B cell (primary cell): ENCODE data around the gene ARHGDIA. TPM values are rescaled to one million over a fixed set of nuclear protein-coding genes. Genes with fewer than 3 reads are reported as not detected.
A peak's percentile ranks its signal among the peaks of the same experiment; 100 is the strongest.

Experiments used
- ATAC-seq: fragments of 200-7000 bp; cut with Tn5 transposase; one replicate; pipeline ENCODE4 v1.10.0; 2021; ENCODE audit warnings: low read depth, mild to moderate bottlenecking, moderate number of reproducible peaks, moderate library complexity
- CTCF ChIA-PET: fragments of 350-600 bp; sonication (Branson Sonifier 250); formaldehyde crosslinking; loops from one replicate; lab custom pipeline; 2021; ENCODE audit warnings: antibody characterized with exemption, inconsistent platforms; lab: Charles Lee
- POLR2A ChIA-PET: fragments of 350-600 bp; sonication (Branson Sonifier 250); formaldehyde crosslinking; loops from one replicate; lab custom pipeline; 2021; ENCODE audit warnings: antibody characterized with exemption; lab: Charles Lee
- DNase-seq: peaks from one replicate; pipeline ENCODE4 v3.0.0; 2013
- H2AFZ ChIP-seq: 2 replicates; pipeline ENCODE4 v1.6.1; 2012; ENCODE audit warnings: mild to moderate bottlenecking, low read depth, low read length; ENCODE audit not compliant: insufficient read depth, poor library complexity, severe bottlenecking
- H3K27ac ChIP-seq, 2 donors: 1 replicate in 1 of 2; 2 replicates in 1 of 2; pipeline ENCODE4 v1.5.1; 2012 to 2013; ENCODE audit warnings: low read length in 2 of 2, mild to moderate bottlenecking in 2 of 2, moderate library complexity in 1 of 2
- H3K27me3 ChIP-seq, 4 experiments: fragments of 200-600 bp in 1 of 4; sonication (generic) in 1 of 4; replicated peaks in 1 of 4; 1 replicate in 2 of 4; 2 replicates in 2 of 4; pipeline versions ENCODE4 v1.6.1 to v1.7.0; 2013 to 2016; ENCODE audit warnings: low read length in 3 of 4, mild to moderate bottlenecking in 2 of 4, mixed read lengths in 1 of 4, moderate library complexity in 1 of 4; ENCODE audit not compliant: insufficient read depth in 4 of 4, control insufficient read depth in 3 of 4; ENCODE audit errors: control extremely low read depth in 1 of 4
- H3K36me3 ChIP-seq, 2 experiments: replicated peaks in 1 of 2; 1 replicate in 1 of 2; 2 replicates in 1 of 2; pipeline versions ENCODE4 v1.6.1 to v1.7.1; 2013; ENCODE audit warnings: low read length in 1 of 2; ENCODE audit not compliant: insufficient read depth in 2 of 2, control insufficient read depth in 1 of 2; ENCODE audit errors: control extremely low read depth in 1 of 2, extremely low read depth in 1 of 2
- H3K4me1 ChIP-seq, 2 donors: fragments of 200-600 bp in 1 of 2; sonication (generic) in 1 of 2; 1 replicate in 1 of 2; 2 replicates in 1 of 2; pipeline versions ENCODE4 v1.5.1 to v1.6.1; 2013 to 2017; ENCODE audit warnings: low read length in 2 of 2; ENCODE audit not compliant: control insufficient read depth in 2 of 2, insufficient read depth in 2 of 2
- H3K4me2 ChIP-seq: replicated peaks from 2 replicates; pipeline ENCODE3; 2012; ENCODE audit warnings: mild to moderate bottlenecking, low read depth, low read length; ENCODE audit not compliant: poor library complexity, severe bottlenecking
- H3K4me3 ChIP-seq, 5 experiments: fragments of 200-600 bp in 1 of 5; sonication (generic) in 1 of 5; 1 replicate in 3 of 5; 2 replicates in 2 of 5; pipeline versions ENCODE4 v1.5.1 to v1.7.0; 2011 to 2016; ENCODE audit warnings: low read length in 4 of 5, mild to moderate bottlenecking in 4 of 5, low read depth in 2 of 5, control low read depth in 1 of 5, moderate library complexity in 1 of 5; ENCODE audit not compliant: insufficient read depth in 1 of 5; ENCODE audit errors: control extremely low read depth in 1 of 5, extremely low read depth in 1 of 5
- H3K79me2 ChIP-seq: fragments of 200-600 bp; sonication (generic); one replicate; pipeline ENCODE4 v1.6.0; 2016; ENCODE audit warnings: low read length; ENCODE audit not compliant: control insufficient read depth, insufficient read depth
- H3K9ac ChIP-seq: fragments of 200-600 bp; sonication (generic); 2 replicates; pipeline ENCODE4 v1.6.1; 2017; ENCODE audit warnings: mild to moderate bottlenecking, low read length, moderate library complexity
- H3K9me3 ChIP-seq, 3 donors: one replicate each; pipeline versions ENCODE4 v1.6.1 to v1.7.1; 2013; ENCODE audit warnings: low read length in 2 of 3; ENCODE audit not compliant: control insufficient read depth in 2 of 3, insufficient read depth in 1 of 3; ENCODE audit errors: control extremely low read depth in 1 of 3
- H4K20me1 ChIP-seq: 2 replicates; pipeline ENCODE4 v1.6.0; 2012; ENCODE audit warnings: mild to moderate bottlenecking, low read length; ENCODE audit not compliant: insufficient read depth, control insufficient read depth, poor library complexity, severe bottlenecking
- H3K27ac Mint-ChIP-seq: one replicate; pipeline ENCODE4 v1.8.0; 2021; ENCODE audit warnings: mixed read lengths
- H3K27me3 Mint-ChIP-seq: one replicate; pipeline ENCODE4 v1.8.0; 2021; ENCODE audit warnings: mixed read lengths
- H3K4me1 Mint-ChIP-seq: one replicate; pipeline ENCODE4 v1.8.0; 2021; ENCODE audit warnings: mixed read lengths
- H3K4me3 Mint-ChIP-seq: one replicate; pipeline ENCODE4 v1.8.0; 2021; ENCODE audit warnings: mixed read lengths
- H3K9me3 Mint-ChIP-seq: one replicate; pipeline ENCODE4 v1.8.0; 2022; ENCODE audit warnings: mixed read lengths; ENCODE audit not compliant: insufficient read depth
- CTCF ChIP-seq: fragments of 200-600 bp; IDR thresholded peaks from one replicate; pipeline ENCODE4 v1.8.0; 2022; ENCODE audit warnings: antibody characterized with exemption, mild to moderate bottlenecking
- EZH2 ChIP-seq: IDR thresholded peaks from 2 replicates; pipeline ENCODE4 v1.6.1; 2012; ENCODE audit warnings: borderline replicate concordance, low read depth, mild to moderate bottlenecking, moderate library complexity, low read length; ENCODE audit not compliant: insufficient read depth, poor library complexity, severe bottlenecking
- WGBS: methylation state at CpG from one replicate; pipeline ENCODE4 v1.1.5; 2013; ENCODE audit warnings: missing lambda C conversion rate; ENCODE audit not compliant: insufficient coverage; 5-methylcytosine and 5-hydroxymethylcytosine counted together
- intact Hi-C: fragments of 100-400 bp; cut with micrococcal nuclease; formaldehyde crosslinking; loops from one replicate; pipeline ENCODE4 v1.10.0; 2022
- polyA plus RNA-seq: library from polyadenylated mRNA; depleted of rRNA; stranded (reverse); fragments of >200 nt; gene quantifications from 2 replicates; pipeline ENCODE4 v1.2.3, GENCODE V29; 2012
- total RNA-seq, 2 donors: library from RNA; stranded (reverse); fragments of 120-200 nt in 1 of 2; gene quantifications; 1 replicate in 1 of 2; 2 replicates in 1 of 2; pipeline versions ENCODE4 v1.2.3 to v1.2.4, GENCODE V29; 2013 to 2022

Gene ARHGDIA
- total and polyA plus RNA-seq, 2 donors (not counting 1 experiment from before 2014, with no cell fraction given), result 262 to 510 TPM

GRCh38 chr17:81885869-81886548, 14.9 kb upstream of the ARHGDIA start:
- H3K27me3 ChIP-seq, result no peaks in the 10 kb centered on the region
- no peak overlapping the region for H3K4me2 ChIP-seq
- POLR2A ChIA-PET, result no interaction called here
- H3K79me2 ChIP-seq, result peaks cover 39% of the 10 kb centered on the region
- intact Hi-C loops, result no loop called here
- ATAC-seq (no peak), DNase-seq (no peak)
- H3K36me3 ChIP-seq, result peaks cover 0 to 55% of the 10 kb centered on the region in 2 experiments
- over 99% methylated on average over 11 of the region's 11 CpGs for WGBS
- H3K9me3 ChIP-seq, result no peaks in the 10 kb centered on the region
- no peak overlapping the region for H3K9ac ChIP-seq
- Mint-ChIP-seq H3K9me3 (no peaks in the 10 kb centered on the region), H3K27ac (peak overlapping the region; percentile 15), H3K4me1 (peaks cover 13% of the 10 kb centered on the region), H3K4me3 (no peak overlapping the region), H3K27me3 (no peaks in the 10 kb centered on the region)
- H3K4me1 ChIP-seq, result peaks cover 10 to 12% of the 10 kb centered on the region in 2 donors
- no peak overlapping the region for H3K27ac ChIP-seq
- CTCF ChIA-PET, result no interaction called here
- H2AFZ ChIP-seq, result no peak overlapping the region
- no peak overlapping the region for H3K4me3 ChIP-seq
- TF ChIP-seq EZH2 (no peak), CTCF (no peak)
- peaks cover 16% of the 10 kb centered on the region for H4K20me1 ChIP-seq

DNA sequence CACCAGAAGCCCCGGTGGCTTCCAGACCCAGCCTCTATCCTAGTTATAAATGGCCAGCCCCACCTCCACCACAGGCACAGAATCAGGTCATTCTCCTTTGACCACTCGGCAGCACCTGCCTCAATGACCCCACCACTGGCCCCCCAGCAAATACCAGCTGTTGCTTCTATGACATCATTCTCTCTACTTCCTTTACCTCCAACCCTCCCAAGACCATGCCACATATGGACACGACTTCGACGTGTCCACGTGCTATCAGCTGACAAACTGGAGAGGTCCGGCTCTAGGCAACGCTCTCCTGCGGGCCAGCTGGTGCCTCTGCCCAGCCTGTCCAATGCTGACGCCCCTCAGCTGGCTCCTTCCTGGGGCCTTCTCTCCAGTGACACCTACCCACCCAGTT, 14.3 kb upstream of the ARHGDIA start:
- ATAC-seq (no peak), DNase-seq (no peak)
- no peak overlapping the region for H3K4me2 ChIP-seq
- Mint-ChIP-seq H3K9me3 (no peaks in the 10 kb centered on the region), H3K27me3 (no peaks in the 10 kb centered on the region), H3K4me3 (no peak overlapping the region), H3K27ac (no peak overlapping the region), H3K4me1 (peaks cover 9% of the 10 kb centered on the region)
- H3K27ac ChIP-seq, result no peak overlapping the region
- TF ChIP-seq EZH2 (no peak), CTCF (no peak)
- H3K79me2 ChIP-seq, result peaks cover 34% of the 10 kb centered on the region
- CTCF ChIA-PET, result no interaction called here
- H3K27me3 ChIP-seq, result no peaks in the 10 kb centered on the region
- H3K36me3 ChIP-seq, result peaks cover 0 to 57% of the 10 kb centered on the region in 2 experiments
- H3K9me3 ChIP-seq, result no peaks in the 10 kb centered on the region
- H3K4me3 ChIP-seq, result no peak overlapping the region
- intact Hi-C loops, result no loop called here
- 98% methylated on average over 10 of the region's 10 CpGs for WGBS
- H2AFZ ChIP-seq, result no peak overlapping the region
- peaks cover 16% of the 10 kb centered on the region for H4K20me1 ChIP-seq
- POLR2A ChIA-PET, result no interaction called here
- H3K9ac ChIP-seq, result no peak overlapping the region
- H3K4me1 ChIP-seq, result peaks cover 7 to 9% of the 10 kb centered on the region in 2 donors
